GM23338 (cell line): ENCODE measurements around the gene PMAIP1. TPM values are rescaled to one million over a fixed set of nuclear protein-coding genes. Genes with fewer than 3 reads are reported as not detected.

ENCODE experiments used
- ATAC-seq: fragments of 200-7000 bp; cut with Tn5 transposase; 3 replicates; pipeline ENCODE4 v1.9.1; 2020
- DNase-seq: peaks from one replicate; pipeline ENCODE4 v3.0.0-alpha.2; 2015; ENCODE audit warnings: low spot score
- H2AFZ ChIP-seq: fragments of 200-600 bp; sonication (generic); 2 replicates; pipeline ENCODE4 v1.8.0; 2016; ENCODE audit warnings: antibody characterized with exemption, mild to moderate bottlenecking, moderate library complexity
- H3F3A ChIP-seq: fragments of 200-600 bp; sonication (generic); replicated peaks from 2 replicates; pipeline ENCODE4 v1.8.0; 2017; ENCODE audit warnings: antibody characterized with exemption, mixed run types, low read depth
- H3K27ac ChIP-seq: fragments of 200-600 bp; sonication (generic); 2 replicates; pipeline ENCODE4 v1.6.1; 2016; ENCODE audit warnings: low read depth
- H3K27me3 ChIP-seq: fragments of 200-600 bp; sonication (generic); 2 replicates; pipeline ENCODE4 v1.8.0; 2016; ENCODE audit warnings: mild to moderate bottlenecking, mixed run types, moderate library complexity; ENCODE audit not compliant: insufficient read depth
- H3K36me3 ChIP-seq: fragments of 200-600 bp; sonication (generic); 2 replicates; pipeline ENCODE4 v1.8.0; 2016; ENCODE audit warnings: mild to moderate bottlenecking; ENCODE audit not compliant: insufficient read depth
- H3K4me1 ChIP-seq: fragments of 200-600 bp; sonication (generic); 2 replicates; pipeline ENCODE4 v1.8.0; 2016; ENCODE audit warnings: mild to moderate bottlenecking, moderate library complexity; ENCODE audit not compliant: insufficient read depth
- H3K4me2 ChIP-seq: fragments of 200-600 bp; sonication (generic); 2 replicates; pipeline ENCODE4 v1.7.1; 2017; ENCODE audit warnings: mixed run types
- H3K4me3 ChIP-seq: fragments of 200-600 bp; sonication (generic); 2 replicates; pipeline ENCODE4 v1.6.1; 2016; ENCODE audit warnings: mixed run types
- H3K79me2 ChIP-seq: fragments of 200-600 bp; sonication (generic); replicated peaks from 2 replicates; pipeline ENCODE4 v1.8.0; 2017; ENCODE audit warnings: mild to moderate bottlenecking; ENCODE audit not compliant: insufficient read depth
- H3K9me2 ChIP-seq: fragments of 200-600 bp; sonication (generic); 2 replicates; pipeline ENCODE4 v1.8.0; 2017; ENCODE audit not compliant: insufficient read depth
- H4K20me1 ChIP-seq: fragments of 200-600 bp; sonication (generic); replicated peaks from 2 replicates; pipeline ENCODE4 v1.8.0; 2017; ENCODE audit warnings: mild to moderate bottlenecking; ENCODE audit not compliant: insufficient read depth
- H3K27ac Mint-ChIP-seq: 2 replicates; pipeline ENCODE4 v1.8.0; 2020; ENCODE audit warnings: inconsistent platforms, mild to moderate bottlenecking, moderate library complexity, mixed read lengths
- H3K27me3 Mint-ChIP-seq: 3 replicates; pipeline ENCODE4 v1.8.0; 2022; ENCODE audit warnings: low read depth, mild to moderate bottlenecking, moderate library complexity, mixed read lengths, inconsistent platforms; ENCODE audit not compliant: insufficient read depth, poor library complexity
- H3K36me3 Mint-ChIP-seq: 3 replicates; pipeline ENCODE4 v1.8.0; 2021; ENCODE audit warnings: low read depth, mild to moderate bottlenecking, inconsistent platforms, moderate library complexity, mixed read lengths
- H3K4me1 Mint-ChIP-seq: 3 replicates; pipeline ENCODE4 v1.8.0; 2020; ENCODE audit warnings: mild to moderate bottlenecking, inconsistent platforms, mixed read lengths
- H3K4me3 Mint-ChIP-seq: 3 replicates; pipeline ENCODE4 v1.8.0; 2021; ENCODE audit warnings: moderate library complexity, mild to moderate bottlenecking, inconsistent platforms, mixed read lengths
- H3K9me3 Mint-ChIP-seq: 3 replicates; pipeline ENCODE4 v1.8.0; 2020; ENCODE audit warnings: moderate library complexity, mild to moderate bottlenecking, inconsistent platforms, mixed read lengths
- CREB1 ChIP-seq: fragments of 250-450 bp; sonication (Bioruptor Pico); IDR thresholded peaks from 2 replicates; pipeline ENCODE4 v1.5.0; 2020; ENCODE audit warnings: low read depth, mild to moderate bottlenecking, moderate library complexity
- EZH2 ChIP-seq: fragments of 200-600 bp; sonication (generic); IDR thresholded peaks from one replicate; pipeline ENCODE4 v1.8.0; 2017; ENCODE audit warnings: antibody characterized with exemption, mild to moderate bottlenecking, low read depth; ENCODE audit not compliant: unreplicated experiment
- EZH2phosphoT487 ChIP-seq: fragments of 200-600 bp; sonication (generic); IDR thresholded peaks from one replicate; pipeline ENCODE4 v1.8.1; 2018; ENCODE audit warnings: antibody characterized with exemption; ENCODE audit not compliant: unreplicated experiment
- JUNB ChIP-seq: IDR thresholded peaks from one replicate; pipeline ENCODE4 v1.6.1; 2016; ENCODE audit warnings: antibody characterized with exemption; ENCODE audit not compliant: unreplicated experiment
- NANOG ChIP-seq: IDR thresholded peaks from 2 replicates; pipeline ENCODE4 v1.6.1; 2016; ENCODE audit warnings: antibody characterized with exemption, borderline replicate concordance
- POLR2AphosphoS5 ChIP-seq: IDR thresholded peaks from 2 replicates; pipeline ENCODE4 v1.6.1; 2016; ENCODE audit warnings: antibody characterized with exemption, low read depth
- REST ChIP-seq: IDR thresholded peaks from one replicate; pipeline ENCODE4 v1.6.1; 2018; ENCODE audit warnings: antibody characterized with exemption; ENCODE audit not compliant: unreplicated experiment
- STAT1 ChIP-seq: IDR thresholded peaks from one replicate; pipeline ENCODE4 v1.6.1; 2016; ENCODE audit warnings: antibody characterized with exemption; ENCODE audit not compliant: unreplicated experiment
- ZNF114 ChIP-seq: fragments of 250-450 bp; sonication (Bioruptor Pico); IDR thresholded peaks from 2 replicates; pipeline ENCODE4 v1.5.0; 2020; ENCODE audit warnings: mild to moderate bottlenecking, moderate library complexity
- ZNF331 ChIP-seq: fragments of 250-450 bp; sonication (Bioruptor Pico); IDR thresholded peaks from 2 replicates; pipeline ENCODE4 v1.5.0; 2020; ENCODE audit warnings: low read depth, mild to moderate bottlenecking, moderate library complexity
- polyA plus RNA-seq: library from polyadenylated mRNA; unstranded; fragments of >200 nt; fragmentation: Nextera tagmentation; extraction: Ambion mirVana; gene quantifications from 2 replicates; pipeline ENCODE4 v1.2.1, GENCODE V29; 2016
- total RNA-seq: library from RNA; depleted of rRNA; stranded (reverse); fragments of >200 nt; shearing (Covaris generic); gene quantifications from 2 replicates; pipeline ENCODE4 v1.2.3, GENCODE V29; 2014
- TF ChIP-seq, protein P1 (sequence below), 2 experiments: fragments of 200-600 bp in 1 of 2; sonication (generic) in 1 of 2; conservative IDR thresholded peaks; 2 replicates each; pipeline versions ENCODE4 v1.5.1 to v1.6.1; 2016 to 2017; ENCODE audit warnings: antibody characterized with exemption in 2 of 2, low read depth in 2 of 2, mild to moderate bottlenecking in 2 of 2, moderate library complexity in 1 of 2
- TF ChIP-seq, protein P2 (sequence below): fragments of 250-450 bp; sonication (Bioruptor Pico); IDR thresholded peaks from 2 replicates; pipeline ENCODE4 v1.5.0; 2020; ENCODE audit warnings: mild to moderate bottlenecking, moderate library complexity
- TF ChIP-seq, protein P3 (sequence below): IDR thresholded peaks from 2 replicates; pipeline ENCODE4 v1.6.1; 2016; ENCODE audit warnings: antibody characterized with exemption

The PMAIP1 gene
- total and polyA plus RNA-seq, 2 experiments from 2014 or later: 156 to 296 TPM

- H3K4me3 Mint-ChIP-seq: no peak overlapping the region
- Histone ChIP-seq H3K79me2 (peaks cover 7% of the 10 kb centered on the region), H3K9me2 (peaks cover 5% of the 10 kb centered on the region; the same call in 1 of the 2 replicates), H4K20me1 (0 out of 2 replicates have a peak, but pooled peaks cover 3% of the 10 kb centered on the region), H3K4me1 (peaks cover 34% of the 10 kb centered on the region), H2AFZ (peak overlapping the region; percentile 49), H3K27me3 (no peaks in the 10 kb centered on the region), H3K4me2 (peak overlapping the region; percentile 5; the same call in 1 of the 2 replicates), H3K4me3 (no peak overlapping the region), H3K36me3 (peaks cover 5% of the 10 kb centered on the region; the same call in 1 of the 2 replicates), H3F3A (no peaks in the 10 kb centered on the region; the same call in 1 of the 2 replicates), H3K27ac (peak overlapping the region; percentile 5; the same call in 1 of the 2 replicates)
- H3K27me3 Mint-ChIP-seq: peaks cover 8% of the 10 kb centered on the region
- peaks cover 2% of the 10 kb centered on the region; the same call in 1 of the 3 replicates for H3K9me3 Mint-ChIP-seq
- TF ChIP-seq REST (no peak), POLR2AphosphoS5 (no peak), ZNF331 (no peak), EZH2 (no peak), EZH2phosphoT487 (no peak), CREB1 (no peak), NANOG (no peak), ZNF114 (CRISPR knock-in tag) (no peak), STAT1 (no peak), JUNB (no peak)
- TF ChIP-seq, protein P1, sequence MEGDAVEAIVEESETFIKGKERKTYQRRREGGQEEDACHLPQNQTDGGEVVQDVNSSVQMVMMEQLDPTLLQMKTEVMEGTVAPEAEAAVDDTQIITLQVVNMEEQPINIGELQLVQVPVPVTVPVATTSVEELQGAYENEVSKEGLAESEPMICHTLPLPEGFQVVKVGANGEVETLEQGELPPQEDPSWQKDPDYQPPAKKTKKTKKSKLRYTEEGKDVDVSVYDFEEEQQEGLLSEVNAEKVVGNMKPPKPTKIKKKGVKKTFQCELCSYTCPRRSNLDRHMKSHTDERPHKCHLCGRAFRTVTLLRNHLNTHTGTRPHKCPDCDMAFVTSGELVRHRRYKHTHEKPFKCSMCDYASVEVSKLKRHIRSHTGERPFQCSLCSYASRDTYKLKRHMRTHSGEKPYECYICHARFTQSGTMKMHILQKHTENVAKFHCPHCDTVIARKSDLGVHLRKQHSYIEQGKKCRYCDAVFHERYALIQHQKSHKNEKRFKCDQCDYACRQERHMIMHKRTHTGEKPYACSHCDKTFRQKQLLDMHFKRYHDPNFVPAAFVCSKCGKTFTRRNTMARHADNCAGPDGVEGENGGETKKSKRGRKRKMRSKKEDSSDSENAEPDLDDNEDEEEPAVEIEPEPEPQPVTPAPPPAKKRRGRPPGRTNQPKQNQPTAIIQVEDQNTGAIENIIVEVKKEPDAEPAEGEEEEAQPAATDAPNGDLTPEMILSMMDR (conservative IDR thresholded peaks at IDR 0.05; ENCODE audit: low read depth in 2 of 2): no peak
- TF ChIP-seq, protein P2, sequence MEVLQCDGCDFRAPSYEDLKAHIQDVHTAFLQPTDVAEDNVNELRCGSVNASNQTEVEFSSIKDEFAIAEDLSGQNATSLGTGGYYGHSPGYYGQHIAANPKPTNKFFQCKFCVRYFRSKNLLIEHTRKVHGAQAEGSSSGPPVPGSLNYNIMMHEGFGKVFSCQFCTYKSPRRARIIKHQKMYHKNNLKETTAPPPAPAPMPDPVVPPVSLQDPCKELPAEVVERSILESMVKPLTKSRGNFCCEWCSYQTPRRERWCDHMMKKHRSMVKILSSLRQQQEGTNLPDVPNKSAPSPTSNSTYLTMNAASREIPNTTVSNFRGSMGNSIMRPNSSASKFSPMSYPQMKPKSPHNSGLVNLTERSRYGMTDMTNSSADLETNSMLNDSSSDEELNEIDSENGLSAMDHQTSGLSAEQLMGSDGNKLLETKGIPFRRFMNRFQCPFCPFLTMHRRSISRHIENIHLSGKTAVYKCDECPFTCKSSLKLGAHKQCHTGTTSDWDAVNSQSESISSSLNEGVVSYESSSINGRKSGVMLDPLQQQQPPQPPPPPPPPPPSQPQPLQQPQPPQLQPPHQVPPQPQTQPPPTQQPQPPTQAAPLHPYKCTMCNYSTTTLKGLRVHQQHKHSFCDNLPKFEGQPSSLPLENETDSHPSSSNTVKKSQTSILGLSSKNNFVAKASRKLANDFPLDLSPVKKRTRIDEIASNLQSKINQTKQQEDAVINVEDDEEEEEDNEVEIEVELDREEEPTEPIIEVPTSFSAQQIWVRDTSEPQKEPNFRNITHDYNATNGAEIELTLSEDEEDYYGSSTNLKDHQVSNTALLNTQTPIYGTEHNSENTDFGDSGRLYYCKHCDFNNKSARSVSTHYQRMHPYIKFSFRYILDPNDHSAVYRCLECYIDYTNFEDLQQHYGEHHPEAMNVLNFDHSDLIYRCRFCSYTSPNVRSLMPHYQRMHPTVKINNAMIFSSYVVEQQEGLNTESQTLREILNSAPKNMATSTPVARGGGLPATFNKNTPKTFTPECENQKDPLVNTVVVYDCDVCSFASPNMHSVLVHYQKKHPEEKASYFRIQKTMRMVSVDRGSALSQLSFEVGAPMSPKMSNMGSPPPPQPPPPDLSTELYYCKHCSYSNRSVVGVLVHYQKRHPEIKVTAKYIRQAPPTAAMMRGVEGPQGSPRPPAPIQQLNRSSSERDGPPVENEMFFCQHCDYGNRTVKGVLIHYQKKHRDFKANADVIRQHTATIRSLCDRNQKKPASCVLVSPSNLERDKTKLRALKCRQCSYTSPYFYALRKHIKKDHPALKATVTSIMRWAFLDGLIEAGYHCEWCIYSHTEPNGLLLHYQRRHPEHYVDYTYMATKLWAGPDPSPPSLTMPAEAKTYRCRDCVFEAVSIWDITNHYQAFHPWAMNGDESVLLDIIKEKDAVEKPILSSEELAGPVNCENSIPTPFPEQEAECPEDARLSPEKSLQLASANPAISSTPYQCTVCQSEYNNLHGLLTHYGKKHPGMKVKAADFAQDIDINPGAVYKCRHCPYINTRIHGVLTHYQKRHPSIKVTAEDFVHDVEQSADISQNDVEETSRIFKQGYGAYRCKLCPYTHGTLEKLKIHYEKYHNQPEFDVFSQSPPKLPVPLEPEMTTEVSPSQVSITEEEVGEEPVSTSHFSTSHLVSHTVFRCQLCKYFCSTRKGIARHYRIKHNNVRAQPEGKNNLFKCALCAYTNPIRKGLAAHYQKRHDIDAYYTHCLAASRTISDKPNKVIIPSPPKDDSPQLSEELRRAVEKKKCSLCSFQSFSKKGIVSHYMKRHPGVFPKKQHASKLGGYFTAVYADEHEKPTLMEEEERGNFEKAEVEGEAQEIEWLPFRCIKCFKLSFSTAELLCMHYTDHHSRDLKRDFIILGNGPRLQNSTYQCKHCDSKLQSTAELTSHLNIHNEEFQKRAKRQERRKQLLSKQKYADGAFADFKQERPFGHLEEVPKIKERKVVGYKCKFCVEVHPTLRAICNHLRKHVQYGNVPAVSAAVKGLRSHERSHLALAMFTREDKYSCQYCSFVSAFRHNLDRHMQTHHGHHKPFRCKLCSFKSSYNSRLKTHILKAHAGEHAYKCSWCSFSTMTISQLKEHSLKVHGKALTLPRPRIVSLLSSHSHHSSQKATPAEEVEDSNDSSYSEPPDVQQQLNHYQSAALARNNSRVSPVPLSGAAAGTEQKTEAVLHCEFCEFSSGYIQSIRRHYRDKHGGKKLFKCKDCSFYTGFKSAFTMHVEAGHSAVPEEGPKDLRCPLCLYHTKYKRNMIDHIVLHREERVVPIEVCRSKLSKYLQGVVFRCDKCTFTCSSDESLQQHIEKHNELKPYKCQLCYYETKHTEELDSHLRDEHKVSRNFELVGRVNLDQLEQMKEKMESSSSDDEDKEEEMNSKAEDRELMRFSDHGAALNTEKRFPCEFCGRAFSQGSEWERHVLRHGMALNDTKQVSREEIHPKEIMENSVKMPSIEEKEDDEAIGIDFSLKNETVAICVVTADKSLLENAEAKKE (CRISPR knock-in tag): no peak
- TF ChIP-seq, protein P3, sequence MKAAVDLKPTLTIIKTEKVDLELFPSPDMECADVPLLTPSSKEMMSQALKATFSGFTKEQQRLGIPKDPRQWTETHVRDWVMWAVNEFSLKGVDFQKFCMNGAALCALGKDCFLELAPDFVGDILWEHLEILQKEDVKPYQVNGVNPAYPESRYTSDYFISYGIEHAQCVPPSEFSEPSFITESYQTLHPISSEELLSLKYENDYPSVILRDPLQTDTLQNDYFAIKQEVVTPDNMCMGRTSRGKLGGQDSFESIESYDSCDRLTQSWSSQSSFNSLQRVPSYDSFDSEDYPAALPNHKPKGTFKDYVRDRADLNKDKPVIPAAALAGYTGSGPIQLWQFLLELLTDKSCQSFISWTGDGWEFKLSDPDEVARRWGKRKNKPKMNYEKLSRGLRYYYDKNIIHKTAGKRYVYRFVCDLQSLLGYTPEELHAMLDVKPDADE: no peak
- no peak overlapping the region; the same call in 1 of the 2 replicates for H3K27ac Mint-ChIP-seq
- H3K4me1 Mint-ChIP-seq: peaks cover 51% of the 10 kb centered on the region
- ATAC-seq (peak; percentile 17; the same call in 1 of the 3 replicates), DNase-seq (no peak)
- H3K36me3 Mint-ChIP-seq: peaks cover 13% of the 10 kb centered on the region; the same call in 2 of the 3 replicates
Measured at GRCh38 chr18:59908799-59909198, 9.0 kb downstream of the PMAIP1 start.
